ENCODE measurements around the gene PPP2R5C. TPM values are rescaled to one million over a fixed set of nuclear protein-coding genes. Genes with fewer than 3 reads are reported as not detected.

Gene PPP2R5C
- total RNA-seq, result 159 TPM

GRCh38 chr14:101761032-101761880 lies at the start of gene PPP2R5C:
TSS of gene PPP2R5C (plus strand) at chr14:101761709. CDS start at chr14:101761894, 185 bp downstream.

GRCh38 chr14:101964297-101965180 lies 203.0 kb downstream of the PPP2R5C start, which contains the start of gene DYNC1H1:
TSS of gene DYNC1H1 (plus strand) at chr14:101964573. CDS start at chr14:101964692, 119 bp downstream.

Small RNA genes lying within 50 kb of the gene (small RNA-seq; reads per million reads assigned to genes)
- gene AL118558.2 (not detected), gene RNU6-790P (not detected)

Other genes with a start within 250 kb of the PPP2R5C start
- 2.1 TPM for gene DIO3, start 200.2 kb upstream of the PPP2R5C start, total RNA-seq
- gene DYNC1H1, start 202.9 kb downstream of the PPP2R5C start, total RNA-seq, result 782 TPM

Data from diencephalon (tissue), 1 donor.